Natural killer cell (primary cell): ENCODE data around the gene POPDC2. TPM values are rescaled to one million over a fixed set of nuclear protein-coding genes. Genes with fewer than 3 reads are reported as not detected.

Experiments used
- ATAC-seq, 3 donors: fragments of 150-1000 bp in 2 of 3; fragments of 200-7000 bp in 1 of 3; cut with Tn5 transposase; 1 replicate in 1 of 3; 2 replicates in 2 of 3; pipeline ENCODE4 v1.10.0; 2021; ENCODE audit warnings: mild to moderate bottlenecking in 2 of 3, moderate library complexity in 2 of 3
- DNase-seq, 2 donors: peaks; one replicate each; pipeline versions ENCODE4 v3.0.0 to v3.0.0-alpha.2; 2013 to 2021; ENCODE audit warnings: mixed read lengths in 1 of 2
- H3K27ac ChIP-seq: one replicate; pipeline ENCODE4 v1.5.1; 2013; ENCODE audit warnings: mild to moderate bottlenecking, low read length
- H3K27me3 ChIP-seq: one replicate; pipeline ENCODE4 v1.6.1; 2013; ENCODE audit warnings: low read length; ENCODE audit not compliant: control insufficient read depth, insufficient read depth
- H3K36me3 ChIP-seq: one replicate; pipeline ENCODE4 v1.6.1; 2013; ENCODE audit warnings: low read length; ENCODE audit not compliant: control insufficient read depth, insufficient read depth
- H3K4me1 ChIP-seq: one replicate; pipeline ENCODE4 v1.6.1; 2013; ENCODE audit warnings: low read length; ENCODE audit not compliant: control insufficient read depth, insufficient read depth
- H3K4me3 ChIP-seq: one replicate; pipeline ENCODE4 v1.5.1; 2013; ENCODE audit warnings: low read length
- H3K9me3 ChIP-seq: one replicate; pipeline ENCODE4 v1.6.1; 2013; ENCODE audit warnings: low read length; ENCODE audit not compliant: control insufficient read depth, insufficient read depth
- H3K27ac Mint-ChIP-seq, 2 donors: one replicate each; pipeline ENCODE4 v1.8.0; 2022; ENCODE audit warnings: mild to moderate bottlenecking in 2 of 2, mixed read lengths in 2 of 2, moderate library complexity in 1 of 2
- H3K27me3 Mint-ChIP-seq, 2 donors: one replicate each; pipeline ENCODE4 v1.8.0; 2022; ENCODE audit warnings: low read depth in 2 of 2, mixed read lengths in 2 of 2
- H3K36me3 Mint-ChIP-seq: one replicate; pipeline ENCODE4 v1.8.0; 2022; ENCODE audit warnings: mixed read lengths
- H3K4me1 Mint-ChIP-seq, 2 donors: one replicate each; pipeline ENCODE4 v1.8.0; 2022; ENCODE audit warnings: mixed read lengths in 2 of 2
- H3K4me3 Mint-ChIP-seq: one replicate; pipeline ENCODE4 v1.8.0; 2022; ENCODE audit warnings: mild to moderate bottlenecking, moderate library complexity, mixed read lengths
- H3K9me3 Mint-ChIP-seq, 2 donors: one replicate each; pipeline ENCODE4 v1.8.0; 2022; ENCODE audit warnings: mixed read lengths in 2 of 2
- WGBS: methylation state at CpG from one replicate; pipeline ENCODE4 v1.1.7; 2013; ENCODE audit warnings: missing lambda C conversion rate; ENCODE audit not compliant: insufficient coverage; 5-methylcytosine and 5-hydroxymethylcytosine counted together
- intact Hi-C: fragments of 100-400 bp; cut with micrococcal nuclease; formaldehyde crosslinking; loops from one replicate; pipeline ENCODE4 v1.14.2; 2022
- total RNA-seq, 4 donors: library from RNA; stranded (reverse); fragments of 120-200 nt in 1 of 4; gene quantifications; one replicate each; pipeline versions ENCODE4 v1.2.3 to v1.2.4, GENCODE V29; 2013 to 2022
- TF ChIP-seq, protein P1 (sequence below): fragments of 200-600 bp; IDR thresholded peaks from one replicate; pipeline ENCODE4 v1.8.0; 2022; ENCODE audit warnings: antibody characterized with exemption

Gene POPDC2
- total RNA-seq, 3 donors from 2014 or later (not counting 1 experiment from before 2014, with no cell fraction given): 6.2 to 8.0 (median 7.9) TPM

DNA sequence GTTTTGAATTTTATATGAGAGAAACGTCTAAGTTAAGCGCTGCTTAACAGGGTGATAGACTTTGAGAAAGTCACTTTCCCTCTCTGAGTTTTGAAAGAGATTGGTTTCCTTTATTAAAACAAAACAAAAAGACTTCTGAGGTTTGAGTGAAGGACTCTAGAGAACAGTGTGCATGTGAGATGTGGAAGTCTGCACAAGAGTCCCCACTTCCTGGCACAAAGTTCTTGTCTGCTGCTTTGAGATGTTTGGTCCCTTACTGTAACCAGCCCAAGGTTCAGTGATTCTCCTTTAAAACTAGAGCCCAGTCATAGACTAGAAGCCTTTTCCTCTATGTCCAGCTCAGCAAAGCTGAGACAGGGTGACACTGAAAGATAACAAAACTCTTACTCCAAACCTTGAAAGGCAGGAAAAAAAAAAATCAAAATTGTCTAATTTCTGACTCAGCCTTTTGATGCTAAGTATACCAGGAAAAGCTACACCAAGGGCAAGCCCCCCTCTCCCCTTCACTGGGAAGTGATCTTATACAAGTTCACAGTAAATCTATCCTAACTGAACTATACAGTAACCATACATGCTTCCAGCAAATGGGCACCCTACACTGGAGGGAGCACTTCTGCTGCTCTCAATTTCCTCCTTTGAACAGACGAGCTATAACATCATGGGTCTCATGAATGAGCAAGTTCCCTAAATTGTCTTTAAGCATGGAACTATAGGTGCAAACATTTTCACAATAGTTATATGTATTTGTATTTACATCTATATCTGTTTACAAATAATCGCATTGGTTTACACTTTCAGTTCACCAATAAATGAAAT lies 2.3 kb downstream of the POPDC2 start:
- H3K27ac Mint-ChIP-seq: no peak overlapping the region
- Histone ChIP-seq H3K27ac (no peak overlapping the region), H3K9me3 (no peaks in the 10 kb centered on the region), H3K4me1 (no peaks in the 10 kb centered on the region), H3K27me3 (no peaks in the 10 kb centered on the region), H3K4me3 (no peak overlapping the region), H3K36me3 (no peaks in the 10 kb centered on the region)
- DNase-seq (no peak), ATAC-seq (no peak)
- H3K4me3 Mint-ChIP-seq: no peak overlapping the region
- intact Hi-C loops: no loop called here
- TF ChIP-seq, protein P1, sequence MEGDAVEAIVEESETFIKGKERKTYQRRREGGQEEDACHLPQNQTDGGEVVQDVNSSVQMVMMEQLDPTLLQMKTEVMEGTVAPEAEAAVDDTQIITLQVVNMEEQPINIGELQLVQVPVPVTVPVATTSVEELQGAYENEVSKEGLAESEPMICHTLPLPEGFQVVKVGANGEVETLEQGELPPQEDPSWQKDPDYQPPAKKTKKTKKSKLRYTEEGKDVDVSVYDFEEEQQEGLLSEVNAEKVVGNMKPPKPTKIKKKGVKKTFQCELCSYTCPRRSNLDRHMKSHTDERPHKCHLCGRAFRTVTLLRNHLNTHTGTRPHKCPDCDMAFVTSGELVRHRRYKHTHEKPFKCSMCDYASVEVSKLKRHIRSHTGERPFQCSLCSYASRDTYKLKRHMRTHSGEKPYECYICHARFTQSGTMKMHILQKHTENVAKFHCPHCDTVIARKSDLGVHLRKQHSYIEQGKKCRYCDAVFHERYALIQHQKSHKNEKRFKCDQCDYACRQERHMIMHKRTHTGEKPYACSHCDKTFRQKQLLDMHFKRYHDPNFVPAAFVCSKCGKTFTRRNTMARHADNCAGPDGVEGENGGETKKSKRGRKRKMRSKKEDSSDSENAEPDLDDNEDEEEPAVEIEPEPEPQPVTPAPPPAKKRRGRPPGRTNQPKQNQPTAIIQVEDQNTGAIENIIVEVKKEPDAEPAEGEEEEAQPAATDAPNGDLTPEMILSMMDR: no peak
- H3K9me3 Mint-ChIP-seq: no peaks in the 10 kb centered on the region
- no peaks in the 10 kb centered on the region for H3K27me3 Mint-ChIP-seq
- WGBS: 55% methylated on average over 2 of the region's 4 CpGs
- H3K36me3 Mint-ChIP-seq: peaks cover 7% of the 10 kb centered on the region
- peaks cover 0 to 5% of the 10 kb centered on the region in 2 donors for H3K4me1 Mint-ChIP-seq

DNA sequence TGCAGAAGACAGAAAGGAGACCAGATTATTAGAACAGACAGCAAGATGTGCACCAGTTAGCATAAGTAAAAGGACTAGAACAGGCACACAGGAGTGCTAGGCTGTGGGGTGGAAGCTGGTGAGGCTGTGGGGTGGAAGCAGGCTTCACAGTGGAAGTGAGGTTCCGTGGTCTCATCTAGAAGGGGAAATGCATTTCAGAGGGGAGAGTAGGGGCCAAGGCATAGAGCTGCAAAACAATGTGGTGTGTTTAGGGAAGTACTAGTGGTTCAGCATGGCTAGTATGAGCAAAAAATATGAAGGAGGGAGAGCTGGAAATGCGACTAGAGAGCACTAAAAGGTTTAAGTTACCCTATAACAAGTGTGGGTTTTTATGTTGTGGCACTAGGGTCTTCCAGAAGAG lies 6.5 kb downstream of the POPDC2 start:
- no peak for DNase-seq
- Histone ChIP-seq H3K4me1 (no peaks in the 10 kb centered on the region), H3K36me3 (no peaks in the 10 kb centered on the region), H3K4me3 (no peak overlapping the region), H3K27me3 (no peaks in the 10 kb centered on the region), H3K27ac (no peak overlapping the region), H3K9me3 (no peaks in the 10 kb centered on the region)
- Mint-ChIP-seq H3K36me3 (peaks cover 7% of the 10 kb centered on the region), H3K27ac (no peak overlapping the region), H3K27me3 (no peaks in the 10 kb centered on the region), H3K4me1 (peaks cover 0 to 5% of the 10 kb centered on the region in 2 donors), H3K9me3 (no peaks in the 10 kb centered on the region), H3K4me3 (no peak overlapping the region)
- ATAC-seq: no peak
- TF ChIP-seq, protein P1: no peak
- 11% methylated on average over 2 of the region's 2 CpGs for WGBS
- intact Hi-C loops: no loop called here

DNA sequence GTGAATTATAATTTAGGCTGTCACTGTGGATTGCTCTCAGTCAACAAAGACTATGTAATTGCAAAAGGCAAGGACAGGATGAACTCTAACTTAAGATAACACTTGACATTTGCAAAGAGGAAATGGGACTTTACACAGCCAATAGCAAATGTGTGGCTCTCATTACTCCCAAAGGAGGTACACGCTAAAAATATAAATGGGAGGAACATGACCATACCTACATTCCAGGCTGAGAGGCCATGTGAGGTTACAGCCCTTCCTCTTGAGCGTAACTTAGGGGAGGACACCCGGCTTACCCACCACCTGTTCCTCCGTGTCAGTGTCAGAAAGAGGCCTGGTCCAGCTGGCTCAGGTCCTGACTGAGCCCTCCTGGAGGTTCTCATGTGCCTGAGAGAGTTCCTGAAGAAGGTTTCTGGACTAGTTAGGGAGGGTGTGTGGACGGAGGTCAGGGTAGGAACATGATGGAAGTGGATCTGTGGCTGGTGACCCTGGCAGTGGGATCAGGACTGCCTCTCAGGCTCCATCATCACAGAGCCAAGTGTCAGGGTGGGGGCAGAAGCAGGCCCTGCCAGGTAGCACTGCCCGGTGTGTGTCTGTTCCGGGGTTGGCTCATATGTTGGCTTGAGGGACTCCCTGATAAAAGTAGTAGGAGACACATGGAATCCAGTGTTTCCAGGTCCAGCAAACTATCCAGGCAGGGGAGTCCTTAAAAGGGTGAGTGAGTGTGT lies 7.9 kb downstream of the POPDC2 start:
- no peaks in the 10 kb centered on the region for H3K4me1 ChIP-seq
- H3K4me3 Mint-ChIP-seq: no peak overlapping the region
- H3K9me3 ChIP-seq: no peaks in the 10 kb centered on the region
- intact Hi-C loops: no loop called here
- peaks cover 6% of the 10 kb centered on the region for H3K36me3 Mint-ChIP-seq
- no peaks in the 10 kb centered on the region for H3K27me3 Mint-ChIP-seq
- no peaks in the 10 kb centered on the region for H3K9me3 Mint-ChIP-seq
- no peaks in the 10 kb centered on the region for H3K36me3 ChIP-seq
- no peaks in the 10 kb centered on the region for H3K27me3 ChIP-seq
- no peak overlapping the region for H3K4me3 ChIP-seq
- no peak overlapping the region for H3K27ac ChIP-seq
- no peak for ATAC-seq
- peaks cover 0 to 5% of the 10 kb centered on the region in 2 donors for H3K4me1 Mint-ChIP-seq
- 96% methylated on average over 7 of the region's 7 CpGs for WGBS
- TF ChIP-seq, protein P1: no peak
- no peak for DNase-seq
- no peak overlapping the region for H3K27ac Mint-ChIP-seq
